ENCODE data around the gene THSD4.

The THSD4 gene

DNA sequence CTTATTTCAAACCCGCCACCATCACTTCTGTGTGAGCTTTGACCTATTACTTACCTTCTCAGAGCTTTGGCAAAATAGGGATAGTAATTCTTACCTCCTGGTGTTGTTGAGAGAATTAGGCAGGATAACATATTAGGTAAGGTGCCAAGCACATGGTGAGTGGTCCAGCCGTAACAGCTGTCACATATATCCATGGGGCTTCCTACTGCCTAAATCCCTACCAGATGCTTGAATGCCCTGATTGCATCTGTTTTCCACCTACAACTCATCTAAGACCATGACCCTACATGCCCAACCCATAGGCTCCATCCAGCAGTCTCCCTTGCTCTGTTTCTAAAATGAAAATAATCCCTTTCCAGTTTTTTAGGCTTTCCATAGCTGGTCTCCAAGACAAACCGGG lies 532.8 kb downstream of the THSD4 start:
- Histone ChIP-seq H3K4me3 (no peak overlapping the region), H3K27ac (no peak overlapping the region), H3K9me3 (replicated peaks in 1 of 11) (peaks cover 0 to 15% (median 10%) of the 10 kb centered on the region in 11 experiments; a peak in 17 of 22 replicates), H3K4me2 (no peak overlapping the region), H3K36me3 (no peaks in the 10 kb centered on the region), H3K27me3 (no peaks in the 10 kb centered on the region), H3K9ac (no peak overlapping the region), H4K20me1 (no peaks in the 10 kb centered on the region), H3K4me1 (no peaks in the 10 kb centered on the region)
- TF ChIP-seq Cebpa-rat (IDR thresholded peaks at IDR 0.05): no peak

DNA sequence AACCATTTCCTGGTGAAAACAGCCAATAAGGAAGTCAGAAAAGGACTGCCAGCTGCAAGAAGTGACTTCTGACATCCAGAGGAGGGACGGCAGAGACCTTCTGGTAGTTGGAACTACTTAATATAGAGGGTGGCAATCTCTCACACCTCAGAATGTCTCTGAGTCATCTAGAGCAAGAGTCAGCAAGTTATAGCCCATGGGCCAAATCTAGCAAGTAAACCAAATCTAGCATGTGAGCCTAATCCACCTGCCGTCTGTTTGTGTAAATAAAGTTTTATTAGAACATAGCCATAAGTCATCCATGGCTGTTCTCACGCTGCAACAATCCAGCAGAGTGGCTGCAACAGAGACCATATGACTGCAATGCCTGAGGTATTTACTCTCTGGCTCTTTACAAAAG lies 534.6 kb downstream of the THSD4 start:
- no peaks in the 10 kb centered on the region for H3K4me1 ChIP-seq
- no peak overlapping the region for H3K4me3 ChIP-seq
- no peaks in the 10 kb centered on the region for H3K36me3 ChIP-seq
- no peak overlapping the region for H3K9ac ChIP-seq
- no peaks in the 10 kb centered on the region for H3K27me3 ChIP-seq
- no peak for TF ChIP-seq Cebpa-rat (IDR thresholded peaks at IDR 0.05)
- H3K4me2 ChIP-seq: no peak overlapping the region
- H3K27ac ChIP-seq: no peak overlapping the region
- peaks cover 0 to 11% (median 8%) of the 10 kb centered on the region in 11 experiments; a peak in 17 of 22 replicates for H3K9me3 ChIP-seq (replicated peaks in 1 of 11)
- no peaks in the 10 kb centered on the region for H4K20me1 ChIP-seq

DNA sequence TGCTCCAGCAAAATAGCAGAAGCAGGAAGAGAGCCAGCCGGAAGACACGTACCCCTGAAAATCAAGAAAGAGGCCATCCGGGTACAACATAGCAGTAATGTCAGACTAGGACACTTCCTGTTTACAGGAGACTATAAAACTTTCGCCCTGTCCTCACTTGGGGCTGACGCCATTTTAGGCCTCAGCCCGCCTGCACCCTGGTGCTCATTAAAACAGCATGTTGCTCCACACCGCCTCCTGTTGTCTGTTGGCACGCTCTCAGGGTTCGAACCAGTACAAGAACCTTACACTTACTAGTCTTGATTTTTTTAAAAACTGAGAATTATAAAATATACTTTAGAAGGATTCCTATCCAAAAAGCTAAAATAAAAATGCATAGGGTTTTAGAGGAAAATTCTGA lies 535.3 kb downstream of the THSD4 start:
- Histone ChIP-seq H3K9ac (no peak overlapping the region), H3K27ac (no peak overlapping the region), H3K36me3 (no peaks in the 10 kb centered on the region), H3K9me3 (replicated peaks in 1 of 11) (peaks cover 0 to 4% (median under 1%) of the 10 kb centered on the region in 11 experiments; a peak in 6 of 22 replicates), H3K4me1 (no peaks in the 10 kb centered on the region), H3K4me2 (no peak overlapping the region), H3K4me3 (no peak overlapping the region), H4K20me1 (no peaks in the 10 kb centered on the region), H3K27me3 (no peaks in the 10 kb centered on the region)
- no peak for TF ChIP-seq Cebpa-rat (IDR thresholded peaks at IDR 0.05)

DNA sequence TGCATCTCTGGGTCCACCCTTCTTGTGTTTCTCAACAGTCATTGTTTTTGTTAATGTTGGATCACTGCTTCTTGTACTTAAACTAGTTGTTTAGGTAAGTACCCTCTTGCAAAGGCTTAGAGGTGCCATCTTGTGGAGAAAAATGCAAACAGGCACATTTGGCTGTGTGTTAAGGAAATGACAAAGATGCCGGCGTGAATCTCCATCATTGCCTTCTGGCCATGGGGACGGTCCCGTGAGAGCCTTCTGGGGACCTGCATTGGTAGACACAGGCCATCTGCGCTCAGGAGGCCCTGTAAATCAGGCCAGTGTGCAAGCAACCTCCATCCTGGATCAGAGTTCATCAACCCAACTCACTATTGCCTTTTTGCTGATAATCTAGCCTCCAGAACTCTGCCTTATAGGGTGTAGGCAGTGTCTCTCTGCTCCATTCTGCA lies 536.5 kb downstream of the THSD4 start:
- Histone ChIP-seq H3K4me3 (no peak overlapping the region), H3K9ac (no peak overlapping the region), H3K27me3 (no peaks in the 10 kb centered on the region), H3K4me1 (no peaks in the 10 kb centered on the region), H3K4me2 (no peak overlapping the region), H4K20me1 (no peaks in the 10 kb centered on the region), H3K27ac (no peak overlapping the region), H3K9me3 (replicated peaks in 1 of 11) (no peaks in the 10 kb centered on the region), H3K36me3 (no peaks in the 10 kb centered on the region)
- TF ChIP-seq Cebpa-rat (IDR thresholded peaks at IDR 0.05): no peak

DNA sequence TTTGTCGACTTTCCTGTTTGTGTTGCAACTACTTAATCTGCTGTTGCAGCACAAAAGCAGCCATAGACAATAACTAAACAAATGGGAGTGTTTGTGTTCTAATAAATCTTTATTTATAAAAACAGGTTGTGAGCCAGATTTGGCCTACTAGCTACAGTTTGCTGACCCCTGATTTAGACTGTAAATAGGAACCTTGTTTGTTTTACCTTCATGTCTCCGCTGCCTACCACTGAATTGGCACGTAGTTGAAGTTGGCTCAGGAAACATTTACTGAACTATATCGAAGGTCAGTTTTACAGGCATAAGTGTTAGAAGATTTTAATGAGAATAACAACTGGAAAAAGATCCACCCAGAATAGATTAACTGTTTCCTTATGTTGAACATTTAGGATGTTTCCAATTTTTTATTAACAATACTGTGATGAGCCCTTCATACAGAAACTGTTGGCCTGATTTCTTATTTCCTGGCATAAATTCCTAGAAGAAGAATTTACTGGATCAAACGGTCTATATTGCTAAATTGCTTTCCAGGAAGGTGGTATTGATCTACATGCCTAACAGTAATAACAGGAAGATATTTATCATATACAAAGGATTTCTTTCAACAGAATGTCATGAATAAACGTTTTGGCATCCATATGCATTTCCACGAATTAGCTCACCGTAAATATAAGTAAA lies 538.9 kb downstream of the THSD4 start:
- Histone ChIP-seq H3K27ac (no peak overlapping the region), H3K9ac (no peak overlapping the region), H4K20me1 (no peaks in the 10 kb centered on the region), H3K4me3 (no peak overlapping the region), H3K9me3 (replicated peaks in 1 of 11) (no peaks in the 10 kb centered on the region), H3K27me3 (no peaks in the 10 kb centered on the region), H3K36me3 (no peaks in the 10 kb centered on the region), H3K4me1 (no peaks in the 10 kb centered on the region), H3K4me2 (no peak overlapping the region)
- TF ChIP-seq Cebpa-rat (IDR thresholded peaks at IDR 0.05): no peak

DNA sequence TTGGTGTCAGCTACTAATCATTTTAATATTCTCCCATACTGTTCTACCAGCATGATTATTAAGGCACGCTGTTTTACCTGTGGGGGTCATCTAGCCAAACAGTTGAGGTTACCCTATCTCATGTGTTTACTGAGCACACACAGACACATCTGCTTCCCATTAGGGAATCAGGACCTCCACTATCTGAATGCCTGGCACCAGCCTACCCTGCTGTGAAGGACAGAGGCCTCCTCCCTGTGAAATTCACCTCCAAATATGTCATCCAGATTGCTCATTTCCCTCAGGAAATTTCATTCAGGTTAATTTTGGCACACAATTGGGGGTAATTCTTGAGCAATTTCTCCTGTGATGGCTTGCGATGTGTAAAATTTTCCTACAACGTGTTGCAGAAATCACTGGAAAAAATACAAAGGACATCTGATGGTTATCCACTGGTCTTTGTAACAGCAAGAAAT lies 539.5 kb downstream of the THSD4 start:
- no peak overlapping the region for H3K4me2 ChIP-seq
- H3K27ac ChIP-seq: no peak overlapping the region

DNA sequence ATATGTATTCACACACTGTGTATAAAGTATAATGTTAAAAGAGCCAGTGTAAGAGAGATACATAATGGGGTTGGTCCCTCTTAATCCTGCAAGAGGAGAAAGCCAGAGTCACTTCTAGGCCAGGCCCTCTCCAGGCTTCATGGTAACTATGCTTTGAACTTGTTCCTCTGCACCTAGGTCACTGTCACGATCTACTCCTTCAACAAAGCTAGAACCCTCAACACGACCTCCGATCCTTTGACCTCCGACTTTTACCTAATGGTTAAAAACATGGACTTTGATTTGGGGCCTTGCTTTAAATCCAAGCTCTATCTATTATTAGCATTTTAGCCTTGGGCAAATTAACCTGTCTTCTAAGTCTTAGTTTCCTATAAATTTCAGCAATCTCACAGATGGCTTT lies 541.2 kb downstream of the THSD4 start:
- Histone ChIP-seq H3K27me3 (no peaks in the 10 kb centered on the region), H4K20me1 (no peaks in the 10 kb centered on the region), H3K27ac (no peak overlapping the region), H3K4me1 (no peaks in the 10 kb centered on the region), H3K4me2 (no peak overlapping the region), H3K4me3 (no peak overlapping the region), H3K9me3 (replicated peaks in 1 of 11) (no peaks in the 10 kb centered on the region), H3K9ac (no peak overlapping the region), H3K36me3 (no peaks in the 10 kb centered on the region)
- TF ChIP-seq Cebpa-rat (IDR thresholded peaks at IDR 0.05): no peak

More for the DNA sequence above, 539.5 kb downstream of the THSD4 start:
- Histone ChIP-seq H3K4me1 (no peaks in the 10 kb centered on the region), H3K27me3 (no peaks in the 10 kb centered on the region), H3K4me3 (no peak overlapping the region), H3K36me3 (no peaks in the 10 kb centered on the region), H3K9ac (no peak overlapping the region), H4K20me1 (no peaks in the 10 kb centered on the region), H3K9me3 (replicated peaks in 1 of 11) (no peaks in the 10 kb centered on the region)
- no peak for TF ChIP-seq Cebpa-rat (IDR thresholded peaks at IDR 0.05)

DNA sequence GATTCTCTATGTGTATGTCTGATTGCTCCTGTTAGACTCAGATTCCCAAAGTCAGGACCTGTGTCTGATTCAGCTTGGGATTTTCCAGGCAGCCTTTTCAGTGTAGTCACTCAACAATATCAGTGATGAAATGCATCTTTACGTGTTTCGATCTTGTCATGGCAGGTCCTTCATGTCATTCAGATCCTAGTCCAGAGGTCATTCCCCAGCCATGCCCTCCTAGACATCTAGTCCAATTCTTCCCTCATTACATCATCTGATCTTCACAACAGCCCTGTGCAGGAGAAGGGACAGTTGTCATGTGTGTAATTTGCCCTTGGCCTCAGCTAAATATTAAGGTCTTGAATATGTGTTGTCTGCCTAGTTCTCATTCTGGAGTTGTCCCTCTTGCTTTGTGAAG lies 541.9 kb downstream of the THSD4 start:
- no peaks in the 10 kb centered on the region for H3K9me3 ChIP-seq (replicated peaks in 1 of 11)

DNA sequence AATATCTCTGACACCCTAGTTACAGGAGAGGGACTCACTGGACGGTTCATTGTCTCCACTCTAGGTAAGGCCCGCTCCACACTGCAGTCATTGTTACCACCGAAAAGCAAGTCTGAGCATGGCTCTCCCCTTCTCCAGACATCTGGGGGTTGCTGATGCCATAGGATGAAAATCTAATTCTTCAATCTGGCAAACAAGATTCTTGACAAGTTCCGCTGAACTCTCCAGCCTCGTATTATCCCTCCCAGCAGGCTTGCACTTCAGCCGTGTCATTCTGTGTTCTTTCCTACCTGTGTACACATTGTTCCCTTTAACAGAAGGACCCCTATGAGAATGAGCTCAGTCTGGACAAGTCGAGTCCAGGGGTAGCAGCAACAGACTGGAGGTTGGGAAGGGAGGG lies 542.8 kb downstream of the THSD4 start:
- no peak for TF ChIP-seq Cebpa-rat (IDR thresholded peaks at IDR 0.05)
- H3K27ac ChIP-seq: no peak overlapping the region
- H3K36me3 ChIP-seq: no peaks in the 10 kb centered on the region
- H3K4me1 ChIP-seq: no peaks in the 10 kb centered on the region
- H3K4me3 ChIP-seq: no peak overlapping the region
- no peak overlapping the region for H3K4me2 ChIP-seq
- H3K27me3 ChIP-seq: no peaks in the 10 kb centered on the region
- no peak overlapping the region for H3K9ac ChIP-seq
- no peaks in the 10 kb centered on the region for H4K20me1 ChIP-seq
- H3K9me3 ChIP-seq (replicated peaks in 1 of 11): no peaks in the 10 kb centered on the region

More for the DNA sequence above, 541.9 kb downstream of the THSD4 start:
- H3K27me3 ChIP-seq: no peaks in the 10 kb centered on the region
- H3K4me3 ChIP-seq: no peak overlapping the region
- H3K4me1 ChIP-seq: no peaks in the 10 kb centered on the region
- no peaks in the 10 kb centered on the region for H4K20me1 ChIP-seq
- H3K27ac ChIP-seq: no peak overlapping the region
- TF ChIP-seq Cebpa-rat (IDR thresholded peaks at IDR 0.05): no peak
- H3K4me2 ChIP-seq: no peak overlapping the region
- H3K36me3 ChIP-seq: no peaks in the 10 kb centered on the region
- no peak overlapping the region for H3K9ac ChIP-seq
